Keratinocyte (primary cell): ENCODE data around the gene SAMD14. TPM values are rescaled to one million over a fixed set of nuclear protein-coding genes. Genes with fewer than 3 reads are reported as not detected.
A peak's percentile ranks its signal among the peaks of the same experiment; 100 is the strongest.

Source experiments
- DNase-seq: peaks from one replicate; pipeline ENCODE4 v3.0.0-alpha.2; 2011; ENCODE audit warnings: low read depth, missing footprints, low spot score
- FAIRE-seq: peaks from 2 replicates; lab custom pipeline; 2011; peaks lifted over from hg19 to GRCh38; lab: Jason Lieb, UNC
- H2AFZ ChIP-seq: 2 replicates; pipeline ENCODE4 v1.6.0; 2012; ENCODE audit warnings: low read length, control low read depth, inconsistent platforms; ENCODE audit not compliant: control insufficient read depth
- H3K27ac ChIP-seq: 2 replicates; pipeline ENCODE4 v1.5.1; 2011; ENCODE audit warnings: low read length; ENCODE audit not compliant: control insufficient read depth, insufficient read depth
- H3K27me3 ChIP-seq: 3 replicates; pipeline ENCODE4 v1.6.0; 2011; ENCODE audit warnings: low read length; ENCODE audit not compliant: control insufficient read depth, insufficient read depth; ENCODE audit errors: extremely low read depth
- H3K36me3 ChIP-seq, 2 experiments: 2 replicates in 1 of 2; 3 replicates in 1 of 2; pipeline ENCODE4 v1.5.1; 2011; ENCODE audit warnings: low read length in 2 of 2, mild to moderate bottlenecking in 1 of 2; ENCODE audit not compliant: control insufficient read depth in 2 of 2, insufficient read depth in 2 of 2; ENCODE audit errors: extremely low read depth in 1 of 2
- H3K4me1 ChIP-seq: 3 replicates; pipeline ENCODE4 v1.5.1; 2011; ENCODE audit warnings: low read length; ENCODE audit not compliant: control insufficient read depth, insufficient read depth; ENCODE audit errors: extremely low read depth
- H3K4me2 ChIP-seq: 3 replicates; pipeline ENCODE4 v1.6.0; 2011; ENCODE audit warnings: low read depth, low read length; ENCODE audit not compliant: control insufficient read depth, insufficient read depth; ENCODE audit errors: extremely low read depth
- H3K4me3 ChIP-seq, 3 experiments: fragments of 200-600 bp in 1 of 3; sonication (generic) in 1 of 3; 2 replicates in 2 of 3; 3 replicates in 1 of 3; pipeline ENCODE4 v1.5.1; 2011 to 2016; ENCODE audit warnings: low read length in 3 of 3, mild to moderate bottlenecking in 3 of 3, control low read depth in 2 of 3, inconsistent platforms in 1 of 3, low read depth in 1 of 3, mixed read lengths in 1 of 3, mixed run types in 1 of 3, moderate library complexity in 1 of 3; ENCODE audit not compliant: control insufficient read depth in 2 of 3, insufficient read depth in 2 of 3; ENCODE audit errors: extremely low read depth in 1 of 3
- H3K79me2 ChIP-seq: 2 replicates; pipeline ENCODE4 v1.6.0; 2012; ENCODE audit warnings: low read length; ENCODE audit not compliant: control insufficient read depth, insufficient read depth
- H3K9ac ChIP-seq: 3 replicates; pipeline ENCODE4 v1.6.0; 2011; ENCODE audit warnings: low read length; ENCODE audit not compliant: control insufficient read depth, insufficient read depth; ENCODE audit errors: extremely low read depth
- H3K9me1 ChIP-seq: 3 replicates; pipeline ENCODE4 v1.6.0; 2011; ENCODE audit warnings: low read length; ENCODE audit not compliant: control insufficient read depth, insufficient read depth; ENCODE audit errors: extremely low read depth
- H3K9me3 ChIP-seq: 2 replicates; pipeline ENCODE4 v1.5.1; 2012; ENCODE audit warnings: low read depth, low read length; ENCODE audit not compliant: control insufficient read depth
- H4K20me1 ChIP-seq: 3 replicates; pipeline ENCODE4 v1.6.0; 2011; ENCODE audit warnings: low read length; ENCODE audit not compliant: control insufficient read depth, insufficient read depth; ENCODE audit errors: extremely low read depth
- EZH2 ChIP-seq: IDR thresholded peaks from one replicate; pipeline ENCODE4 v1.6.1; 2012; ENCODE audit warnings: inconsistent platforms, mild to moderate bottlenecking, low read length, moderate library complexity
- dilution Hi-C: fragments of 300-500 bp; cut with MboI; formaldehyde crosslinking; loops from one replicate; pipeline ENCODE4 v1.7.0; 2020; ENCODE audit warnings: low sequenced_read_pairs; ENCODE audit not compliant: extremely low pct_ligation_motif_present
- polyA plus RNA-seq, 5 experiments: library from polyadenylated mRNA; depleted of rRNA in 3 of 5; stranded (reverse) in 3 of 5; stranded (forward) in 1 of 5; unstranded in 1 of 5; fragments of >200 nt; gene quantifications; 1 replicate in 1 of 5; 2 replicates in 3 of 5; 3 replicates in 1 of 5; pipeline versions ENCODE4 v1.2.1 to v1.2.3, GENCODE V29; 2011 to 2012; ENCODE audit warnings: missing spikeins in 2 of 5, low read depth in 1 of 5, low replicate concordance in 1 of 5
- TF ChIP-seq, protein P1 (sequence below), 3 experiments: IDR thresholded peaks in 1 of 3; conservative IDR thresholded peaks in 1 of 3; optimal IDR thresholded peaks in 1 of 3; 2 replicates in 2 of 3; 3 replicates in 1 of 3; pipeline versions ENCODE3 to v1.5.1; 2011; ENCODE audit warnings: low read length in 3 of 3, mild to moderate bottlenecking in 3 of 3, moderate library complexity in 2 of 3, control low read depth in 1 of 3, inconsistent platforms in 1 of 3; ENCODE audit not compliant: insufficient read depth in 2 of 3; ENCODE audit errors: extremely low read depth in 1 of 3

SAMD14 gene
- polyA plus RNA-seq, 1 donor (not counting 4 experiments of a cell fraction or from before 2014, with no cell fraction given), result not detected

DNA sequence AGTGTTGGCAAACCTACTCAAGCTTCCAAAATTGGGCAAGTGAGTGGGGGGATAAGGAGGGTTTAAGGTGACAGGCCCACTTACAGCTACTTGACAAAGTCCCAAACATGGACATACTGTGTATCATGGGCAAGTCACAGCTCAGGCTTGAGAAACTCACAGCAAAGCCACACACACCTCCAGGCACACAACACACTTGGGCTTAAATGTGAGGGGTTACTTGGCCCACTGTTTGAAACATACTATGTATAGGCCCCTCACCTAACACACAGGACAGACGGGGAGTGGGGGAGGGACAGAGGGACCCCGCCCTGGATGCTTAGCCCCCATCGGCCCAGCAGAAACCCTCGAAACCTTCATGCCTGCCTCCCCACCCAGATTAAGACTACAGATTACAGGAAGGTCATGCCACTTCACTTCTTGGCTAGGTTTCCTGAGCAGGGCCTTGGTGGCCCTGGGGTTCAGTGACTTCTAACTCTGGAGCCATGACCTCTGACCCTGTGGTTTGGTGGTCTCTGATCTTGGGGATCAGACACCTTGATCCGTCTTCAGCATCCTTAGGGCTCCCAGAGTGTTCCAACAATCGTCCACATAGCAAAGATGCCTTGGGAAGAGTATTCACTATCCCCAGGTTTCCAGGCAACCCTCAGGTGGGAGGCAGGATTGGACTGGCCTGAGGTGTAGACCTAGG is 2.3 kb upstream of the SAMD14 start:
- H3K79me2 ChIP-seq, result no peaks in the 10 kb centered on the region
- no peak for DNase-seq
- no peak overlapping the region for H3K4me2 ChIP-seq
- no peaks in the 10 kb centered on the region for H4K20me1 ChIP-seq
- no peak for FAIRE-seq
- peaks cover 16 to 18% of the 10 kb centered on the region in 2 experiments for H3K36me3 ChIP-seq
- no peak overlapping the region for H2AFZ ChIP-seq
- H3K9ac ChIP-seq, result no peak overlapping the region
- peaks cover 24% of the 10 kb centered on the region for H3K27me3 ChIP-seq
- peaks cover 12% of the 10 kb centered on the region for H3K4me1 ChIP-seq
- TF ChIP-seq EZH2, result no peak
- TF ChIP-seq, protein P1, sequence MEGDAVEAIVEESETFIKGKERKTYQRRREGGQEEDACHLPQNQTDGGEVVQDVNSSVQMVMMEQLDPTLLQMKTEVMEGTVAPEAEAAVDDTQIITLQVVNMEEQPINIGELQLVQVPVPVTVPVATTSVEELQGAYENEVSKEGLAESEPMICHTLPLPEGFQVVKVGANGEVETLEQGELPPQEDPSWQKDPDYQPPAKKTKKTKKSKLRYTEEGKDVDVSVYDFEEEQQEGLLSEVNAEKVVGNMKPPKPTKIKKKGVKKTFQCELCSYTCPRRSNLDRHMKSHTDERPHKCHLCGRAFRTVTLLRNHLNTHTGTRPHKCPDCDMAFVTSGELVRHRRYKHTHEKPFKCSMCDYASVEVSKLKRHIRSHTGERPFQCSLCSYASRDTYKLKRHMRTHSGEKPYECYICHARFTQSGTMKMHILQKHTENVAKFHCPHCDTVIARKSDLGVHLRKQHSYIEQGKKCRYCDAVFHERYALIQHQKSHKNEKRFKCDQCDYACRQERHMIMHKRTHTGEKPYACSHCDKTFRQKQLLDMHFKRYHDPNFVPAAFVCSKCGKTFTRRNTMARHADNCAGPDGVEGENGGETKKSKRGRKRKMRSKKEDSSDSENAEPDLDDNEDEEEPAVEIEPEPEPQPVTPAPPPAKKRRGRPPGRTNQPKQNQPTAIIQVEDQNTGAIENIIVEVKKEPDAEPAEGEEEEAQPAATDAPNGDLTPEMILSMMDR (optimal IDR thresholded peaks at IDR 0.05 in 1 of 3, IDR thresholded peaks at IDR 0.05 in 1 of 3, conservative IDR thresholded peaks at IDR 0.05 in 1 of 3; ENCODE audit: extremely low read depth in 1 of 3, insufficient read depth in 2 of 3, low read length in 3 of 3), result no peak
- no peak overlapping the region for H3K4me3 ChIP-seq
- H3K9me3 ChIP-seq, result no peaks in the 10 kb centered on the region
- dilution Hi-C loops, result no loop called here
- no peak overlapping the region for H3K27ac ChIP-seq
- H3K9me1 ChIP-seq, result no peaks in the 10 kb centered on the region

DNA sequence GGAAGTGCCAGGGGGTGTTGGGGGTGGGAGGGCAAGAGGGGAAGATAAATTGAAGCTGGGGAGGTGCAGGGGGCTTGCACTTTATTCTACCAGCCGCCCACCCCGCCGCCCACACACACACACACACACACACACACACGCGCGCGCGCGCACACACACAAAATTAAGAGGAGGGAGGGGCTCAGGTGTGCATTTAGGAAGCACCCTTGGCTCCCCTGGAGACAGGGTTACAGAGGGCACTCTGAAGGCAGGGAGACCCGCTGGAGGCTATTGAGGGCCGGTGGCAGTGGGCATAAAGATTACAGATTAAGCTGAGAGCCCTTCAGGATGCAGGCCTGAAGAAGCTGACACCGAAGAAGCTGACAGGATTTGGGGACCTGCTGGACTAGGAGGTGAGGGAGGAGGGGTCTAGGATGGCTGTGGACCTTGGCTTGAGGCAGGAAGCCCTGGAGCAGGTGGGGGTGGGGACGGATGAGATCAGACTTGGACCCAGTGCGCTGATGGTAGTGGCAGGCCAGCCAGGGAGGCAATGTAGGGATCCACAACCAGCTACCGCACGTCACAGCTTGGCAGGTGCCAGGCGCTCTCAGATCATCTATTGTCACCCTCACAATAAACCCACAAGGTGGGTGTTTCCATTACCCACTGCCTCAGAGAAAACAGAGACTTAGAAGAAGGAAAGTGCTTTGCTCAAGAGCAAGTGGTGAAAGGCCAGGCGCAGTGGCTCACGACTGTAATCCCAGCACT is 772 bp upstream of the SAMD14 start:
- H3K36me3 ChIP-seq, result peaks cover 9 to 11% of the 10 kb centered on the region in 2 experiments
- no peak overlapping the region for H3K4me3 ChIP-seq
- dilution Hi-C loops, result no loop called here
- FAIRE-seq (no peak), DNase-seq (no peak)
- H3K79me2 ChIP-seq, result no peaks in the 10 kb centered on the region
- peaks cover 24% of the 10 kb centered on the region for H3K27me3 ChIP-seq
- no peak overlapping the region for H3K4me2 ChIP-seq
- no peaks in the 10 kb centered on the region for H3K9me1 ChIP-seq
- peak; percentile 48 for TF ChIP-seq EZH2
- TF ChIP-seq, protein P1 (optimal IDR thresholded peaks at IDR 0.05 in 1 of 3, IDR thresholded peaks at IDR 0.05 in 1 of 3, conservative IDR thresholded peaks at IDR 0.05 in 1 of 3; ENCODE audit: extremely low read depth in 1 of 3, insufficient read depth in 2 of 3, low read length in 3 of 3), result no peak
- H3K9me3 ChIP-seq, result no peaks in the 10 kb centered on the region
- peaks cover 12% of the 10 kb centered on the region for H3K4me1 ChIP-seq
- no peak overlapping the region for H3K27ac ChIP-seq
- no peak overlapping the region for H3K9ac ChIP-seq
- H4K20me1 ChIP-seq, result no peaks in the 10 kb centered on the region
- H2AFZ ChIP-seq, result no peak overlapping the region
